ENCODE results near the gene SLC15A1. TPM values are rescaled to one million over a fixed set of nuclear protein-coding genes. Genes with fewer than 3 reads are reported as not detected.
"Not testable (repeated sequence)": the region's sequence is repeated elsewhere in the genome, so short reads cannot be mapped to it uniquely, and the experiment has no call there.

The SLC15A1 gene
- total RNA-seq, 1 donor from 2014 or later = not detected

DNA sequence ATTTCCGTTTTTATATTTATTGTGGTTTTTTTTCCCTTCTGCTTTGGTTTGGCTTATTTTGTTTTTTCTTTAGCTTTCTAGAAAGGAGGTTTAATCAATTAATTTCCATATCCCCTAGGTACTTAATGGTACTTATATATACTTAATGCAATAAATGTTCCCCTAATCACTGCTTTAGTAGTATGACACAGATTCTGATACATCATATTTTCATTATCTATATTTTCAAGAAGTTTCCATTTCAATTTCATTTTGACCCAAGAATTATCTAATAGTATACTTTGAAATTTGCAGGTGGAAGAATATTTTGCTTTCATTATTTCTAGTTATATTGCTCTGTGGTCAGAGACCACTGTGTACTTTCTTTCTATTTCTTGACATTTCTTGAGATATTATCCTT, 109.0 kb downstream of the SLC15A1 start:
- FAIRE-seq (no peak), DNase-seq (ENCODE audit: low read depth) (no peak)
- Histone ChIP-seq H3K27me3 (ENCODE audit: control insufficient read depth, insufficient read depth, low read length) (no peaks in the 10 kb centered on the region), H3K4me3 (ENCODE audit: low read depth, low read length) (no peak overlapping the region), H3K36me3 (ENCODE audit: control insufficient read depth, insufficient read depth, low read length) (no peaks in the 10 kb centered on the region)
- TF ChIP-seq, protein P1, sequence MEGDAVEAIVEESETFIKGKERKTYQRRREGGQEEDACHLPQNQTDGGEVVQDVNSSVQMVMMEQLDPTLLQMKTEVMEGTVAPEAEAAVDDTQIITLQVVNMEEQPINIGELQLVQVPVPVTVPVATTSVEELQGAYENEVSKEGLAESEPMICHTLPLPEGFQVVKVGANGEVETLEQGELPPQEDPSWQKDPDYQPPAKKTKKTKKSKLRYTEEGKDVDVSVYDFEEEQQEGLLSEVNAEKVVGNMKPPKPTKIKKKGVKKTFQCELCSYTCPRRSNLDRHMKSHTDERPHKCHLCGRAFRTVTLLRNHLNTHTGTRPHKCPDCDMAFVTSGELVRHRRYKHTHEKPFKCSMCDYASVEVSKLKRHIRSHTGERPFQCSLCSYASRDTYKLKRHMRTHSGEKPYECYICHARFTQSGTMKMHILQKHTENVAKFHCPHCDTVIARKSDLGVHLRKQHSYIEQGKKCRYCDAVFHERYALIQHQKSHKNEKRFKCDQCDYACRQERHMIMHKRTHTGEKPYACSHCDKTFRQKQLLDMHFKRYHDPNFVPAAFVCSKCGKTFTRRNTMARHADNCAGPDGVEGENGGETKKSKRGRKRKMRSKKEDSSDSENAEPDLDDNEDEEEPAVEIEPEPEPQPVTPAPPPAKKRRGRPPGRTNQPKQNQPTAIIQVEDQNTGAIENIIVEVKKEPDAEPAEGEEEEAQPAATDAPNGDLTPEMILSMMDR (IDR thresholded peaks at IDR 0.05; ENCODE audit: insufficient read depth, low read length, severe bottlenecking) = no peak

DNA sequence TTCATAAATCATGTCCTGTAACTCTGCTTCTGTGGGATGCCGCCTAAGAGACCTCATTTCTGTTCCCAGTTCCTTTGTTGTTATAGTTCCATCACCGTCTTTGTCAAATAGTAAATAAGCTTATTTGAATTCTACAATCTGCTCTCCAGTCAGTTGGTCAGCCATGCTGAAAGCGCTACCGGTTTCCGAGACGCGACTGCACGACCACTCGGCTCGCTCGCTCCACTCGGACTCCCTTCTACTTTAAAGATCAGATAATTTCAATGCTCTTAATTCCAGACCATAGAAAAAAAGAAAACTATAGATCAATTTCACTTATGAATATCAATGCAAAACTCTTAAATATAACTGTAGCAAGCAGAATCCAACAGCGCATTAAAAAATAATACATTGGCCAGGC, 111.4 kb downstream of the SLC15A1 start:
- Histone ChIP-seq H3K4me3 (ENCODE audit: low read depth, low read length) (no peak overlapping the region), H3K27me3 (ENCODE audit: control insufficient read depth, insufficient read depth, low read length) (no peaks in the 10 kb centered on the region), H3K36me3 (ENCODE audit: control insufficient read depth, insufficient read depth, low read length) (no peaks in the 10 kb centered on the region)
- FAIRE-seq (no peak), DNase-seq (ENCODE audit: low read depth) (no peak)
- TF ChIP-seq, protein P1 (IDR thresholded peaks at IDR 0.05; ENCODE audit: insufficient read depth, low read length, severe bottlenecking) = no peak

DNA sequence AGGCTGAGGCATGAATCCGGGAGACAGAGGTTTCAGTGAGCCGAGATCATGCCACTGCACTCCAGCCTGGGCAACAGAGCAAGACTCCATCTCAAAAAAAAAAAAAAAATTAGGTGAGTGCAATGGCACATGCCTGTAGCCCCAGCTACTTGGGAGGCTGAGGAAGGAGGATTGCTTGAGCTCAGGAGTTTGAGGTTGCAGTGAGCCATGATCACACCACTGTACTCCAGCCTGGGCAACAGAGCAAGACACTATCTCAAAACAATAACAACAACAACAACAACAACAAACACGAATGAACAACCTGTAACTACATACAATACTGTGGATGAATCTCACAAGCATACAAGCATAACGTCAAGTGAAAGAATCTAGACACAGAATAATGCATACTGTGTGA, 112.7 kb downstream of the SLC15A1 start:
- DNase-seq (ENCODE audit: low read depth); FAIRE-seq; H3K27me3 ChIP-seq (ENCODE audit: control insufficient read depth, insufficient read depth, low read length); H3K36me3 ChIP-seq (ENCODE audit: control insufficient read depth, insufficient read depth, low read length); H3K4me3 ChIP-seq (ENCODE audit: low read depth, low read length): not testable (repeated sequence)

DNA sequence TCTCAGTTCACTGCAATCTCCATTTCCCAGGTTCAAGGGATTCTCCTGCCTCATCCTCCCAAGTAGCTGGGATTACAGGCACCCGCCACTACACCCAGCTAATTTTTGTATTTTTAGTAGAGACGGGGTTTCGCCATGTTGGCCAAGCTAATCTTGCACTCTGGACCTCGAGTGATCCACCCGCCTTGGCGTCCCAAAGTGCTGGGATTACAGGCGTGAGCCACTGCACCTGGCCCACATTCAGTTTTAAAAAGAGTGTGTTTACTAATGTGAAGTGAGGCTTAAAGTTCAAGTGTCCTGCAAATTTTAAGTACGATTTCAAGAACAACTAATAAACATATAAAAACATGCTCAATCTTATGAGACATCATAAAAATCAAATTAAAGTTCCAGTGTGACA, 114.1 kb downstream of the SLC15A1 start:
- DNase-seq (ENCODE audit: low read depth); H3K27me3 ChIP-seq (ENCODE audit: control insufficient read depth, insufficient read depth, low read length); FAIRE-seq; H3K4me3 ChIP-seq (ENCODE audit: low read depth, low read length); H3K36me3 ChIP-seq (ENCODE audit: control insufficient read depth, insufficient read depth, low read length): not testable (repeated sequence)

Other genes with a start within 250 kb of the SLC15A1 start
- 168 and 171 TPM in 2 replicates for gene STK24, start 175.6 kb downstream of the SLC15A1 start, total RNA-seq
- 62.1 and 72.9 TPM in 2 replicates for gene DOCK9, start 225.4 kb upstream of the SLC15A1 start, total RNA-seq

Measured in bronchial epithelial cell (primary cell).